Measurements from ENCODE around the gene OR6C2. TPM values are rescaled to one million over a fixed set of nuclear protein-coding genes. Genes with fewer than 3 reads are reported as not detected.
A peak's percentile ranks its signal among the peaks of the same experiment; 100 is the strongest.
"Not testable (repeated sequence)": the region's sequence is repeated elsewhere in the genome, so short reads cannot be mapped to it uniquely, and the experiment has no call there.

The OR6C2 gene
- total RNA-seq, 1 donor from 2014 or later: not detected

GRCh38 chr12:55445357-55445756 lies 1.5 kb downstream of the OR6C2 start:
- H3K27ac Mint-ChIP-seq (ENCODE audit: unreplicated experiment): peak overlapping the region; percentile 71
- no peak for TF ChIP-seq CTCF (IDR thresholded peaks at IDR 0.05; ENCODE audit: partially characterized antibody, unreplicated experiment)

DNA sequence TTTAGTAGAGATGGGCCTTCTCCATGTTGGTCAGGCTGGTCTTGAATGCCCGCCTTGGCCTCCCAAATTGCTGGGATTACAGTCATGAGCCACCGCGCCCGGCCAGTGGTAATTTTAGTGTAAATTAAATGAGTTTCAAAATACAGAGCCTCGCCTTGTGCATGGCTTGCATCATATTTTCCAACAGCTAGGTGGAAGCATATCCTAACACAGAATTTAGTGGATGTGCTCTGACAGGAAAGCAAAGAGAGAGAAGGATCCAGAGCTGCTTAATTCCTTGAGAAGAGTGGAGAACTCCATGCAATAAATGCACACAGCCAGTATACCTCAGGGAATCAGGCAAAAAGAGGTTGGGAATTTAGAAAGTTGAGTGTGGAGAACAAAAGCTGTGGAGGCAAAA lies 2.5 kb downstream of the OR6C2 start:
- DNase-seq: no peak
- H3K4me1 Mint-ChIP-seq (ENCODE audit: low read depth, unreplicated experiment): peaks cover 9% of the 10 kb centered on the region
- peaks cover 3% of the 10 kb centered on the region for H3K27me3 Mint-ChIP-seq (ENCODE audit: unreplicated experiment)
- peaks cover 4% of the 10 kb centered on the region for H3K9me3 Mint-ChIP-seq (ENCODE audit: unreplicated experiment)
- no peak overlapping the region for H3K4me3 Mint-ChIP-seq (ENCODE audit: unreplicated experiment)
- no peaks in the 10 kb centered on the region for H3K36me3 Mint-ChIP-seq (ENCODE audit: unreplicated experiment)
- TF ChIP-seq CTCF (IDR thresholded peaks at IDR 0.05; ENCODE audit: partially characterized antibody, unreplicated experiment): no peak
- peak overlapping the region; percentile 84 for H3K27ac Mint-ChIP-seq (ENCODE audit: unreplicated experiment)

More at GRCh38 chr12:55445357-55445756, 1.5 kb downstream of the OR6C2 start:
- Mint-ChIP-seq H3K9me3 (ENCODE audit: unreplicated experiment) (peaks cover 4% of the 10 kb centered on the region), H3K27me3 (ENCODE audit: unreplicated experiment) (peaks cover 3% of the 10 kb centered on the region), H3K4me3 (ENCODE audit: unreplicated experiment) (no peak overlapping the region), H3K4me1 (ENCODE audit: low read depth, unreplicated experiment) (peaks cover 9% of the 10 kb centered on the region), H3K36me3 (ENCODE audit: unreplicated experiment) (peaks cover 3% of the 10 kb centered on the region)
- DNase-seq: no peak

DNA sequence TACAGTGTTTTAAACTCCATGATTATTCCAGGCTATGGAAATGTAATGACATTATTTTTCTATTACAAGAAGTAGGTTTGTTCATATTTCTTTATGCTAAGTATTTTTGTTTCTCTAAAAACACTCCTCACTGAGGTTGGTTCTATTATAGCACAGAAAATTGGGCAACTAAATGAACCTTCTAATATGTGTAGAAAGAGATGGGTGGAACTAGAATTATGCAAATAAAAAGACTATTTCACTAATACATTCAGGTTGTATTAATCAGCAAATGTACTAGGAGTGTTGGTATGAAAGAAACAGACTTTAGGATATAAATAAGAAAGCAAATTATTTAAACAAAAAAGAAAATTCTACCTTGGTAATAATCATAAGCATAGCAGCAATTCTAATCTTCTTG lies 4.9 kb downstream of the OR6C2 start:
- H3K4me3 Mint-ChIP-seq (ENCODE audit: unreplicated experiment): no peak overlapping the region
- H3K27ac Mint-ChIP-seq (ENCODE audit: unreplicated experiment): no peak overlapping the region
- peaks cover 9% of the 10 kb centered on the region for H3K4me1 Mint-ChIP-seq (ENCODE audit: low read depth, unreplicated experiment)
- H3K9me3 Mint-ChIP-seq (ENCODE audit: unreplicated experiment): peaks cover 4% of the 10 kb centered on the region
- peaks cover 3% of the 10 kb centered on the region for H3K27me3 Mint-ChIP-seq (ENCODE audit: unreplicated experiment)
- no peak for TF ChIP-seq CTCF (IDR thresholded peaks at IDR 0.05; ENCODE audit: partially characterized antibody, unreplicated experiment)
- no peaks in the 10 kb centered on the region for H3K36me3 Mint-ChIP-seq (ENCODE audit: unreplicated experiment)
- no peak for DNase-seq

GRCh38 chr12:55464926-55465325 lies 21.1 kb downstream of the OR6C2 start:
- not testable (repeated sequence) for H3K27me3 Mint-ChIP-seq (ENCODE audit: unreplicated experiment); H3K9me3 Mint-ChIP-seq (ENCODE audit: unreplicated experiment); H3K4me3 Mint-ChIP-seq (ENCODE audit: unreplicated experiment); H3K36me3 Mint-ChIP-seq (ENCODE audit: unreplicated experiment); DNase-seq; H3K4me1 Mint-ChIP-seq (ENCODE audit: low read depth, unreplicated experiment); H3K27ac Mint-ChIP-seq (ENCODE audit: unreplicated experiment)

DNA sequence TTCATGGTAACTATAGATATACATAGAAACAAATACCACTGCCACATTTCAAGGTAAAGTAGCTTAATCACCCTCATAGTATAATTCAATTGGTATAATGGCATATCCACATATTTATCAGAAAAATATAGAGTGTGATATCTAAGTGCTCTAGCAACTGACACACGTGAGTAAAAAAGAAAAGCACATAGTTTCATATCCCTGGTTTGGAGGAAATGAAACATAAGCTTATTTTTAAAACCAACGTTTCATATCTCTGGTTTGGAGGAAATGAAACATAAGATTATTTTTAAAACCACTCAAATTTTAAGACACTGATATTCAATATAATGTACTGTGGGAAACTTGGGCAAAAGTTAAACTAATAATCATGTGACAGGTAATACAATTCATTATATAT lies 24.0 kb downstream of the OR6C2 start:
- no peak for DNase-seq
- no peak overlapping the region for H3K27ac Mint-ChIP-seq (ENCODE audit: unreplicated experiment)
- no peak overlapping the region for H3K4me3 Mint-ChIP-seq (ENCODE audit: unreplicated experiment)
- no peaks in the 10 kb centered on the region for H3K36me3 Mint-ChIP-seq (ENCODE audit: unreplicated experiment)
- H3K9me3 Mint-ChIP-seq (ENCODE audit: unreplicated experiment): no peaks in the 10 kb centered on the region
- H3K4me1 Mint-ChIP-seq (ENCODE audit: low read depth, unreplicated experiment): no peaks in the 10 kb centered on the region
- TF ChIP-seq CTCF (IDR thresholded peaks at IDR 0.05; ENCODE audit: partially characterized antibody, unreplicated experiment): no peak
- no peaks in the 10 kb centered on the region for H3K27me3 Mint-ChIP-seq (ENCODE audit: unreplicated experiment)

- Mint-ChIP-seq H3K4me3 (ENCODE audit: unreplicated experiment) (no peak overlapping the region), H3K9me3 (ENCODE audit: unreplicated experiment) (no peaks in the 10 kb centered on the region), H3K36me3 (ENCODE audit: unreplicated experiment) (no peaks in the 10 kb centered on the region), H3K27me3 (ENCODE audit: unreplicated experiment) (no peaks in the 10 kb centered on the region), H3K27ac (ENCODE audit: unreplicated experiment) (no peak overlapping the region), H3K4me1 (ENCODE audit: low read depth, unreplicated experiment) (no peaks in the 10 kb centered on the region)
- no peak for TF ChIP-seq CTCF (IDR thresholded peaks at IDR 0.05; ENCODE audit: partially characterized antibody, unreplicated experiment)
- no peak for DNase-seq
These were observed 25.4 kb downstream of the OR6C2 start for GRCh38 chr12:55469291-55469690.

Data from glutamatergic neuron (in vitro differentiated cells).